GM12892 (cell line): Measurements from ENCODE around the gene MLLT6.

Experiments
- DNase-seq: peaks from one replicate; pipeline ENCODE4 v3.0.0; 2011; ENCODE audit not compliant: insufficient read length
- FAIRE-seq: peaks from 2 replicates; lab custom pipeline; 2011; peaks lifted over from hg19 to GRCh38; lab: Jason Lieb, UNC
- POLR2A ChIP-seq: IDR thresholded peaks from 2 replicates; pipeline ENCODE4 v1.6.1; 2011; ENCODE audit warnings: low read depth, low read length, control low read depth
- POLR2AphosphoS5 ChIP-seq: IDR thresholded peaks from 2 replicates; pipeline ENCODE4 v1.6.1; 2011; ENCODE audit warnings: low read depth, low read length, control low read depth
- TAF1 ChIP-seq: IDR thresholded peaks from 2 replicates; pipeline ENCODE4 v1.6.1; 2011; ENCODE audit warnings: low read depth, mild to moderate bottlenecking, control low read depth, low read length, borderline replicate concordance

The MLLT6 gene

GRCh38 chr17:38681096-38681495 lies 24.0 kb upstream of the MLLT6 start:
- FAIRE-seq (no peak), DNase-seq (no peak)
- TF ChIP-seq POLR2A, result no peak
- no peak for TF ChIP-seq TAF1
- TF ChIP-seq POLR2AphosphoS5, result no peak

DNA sequence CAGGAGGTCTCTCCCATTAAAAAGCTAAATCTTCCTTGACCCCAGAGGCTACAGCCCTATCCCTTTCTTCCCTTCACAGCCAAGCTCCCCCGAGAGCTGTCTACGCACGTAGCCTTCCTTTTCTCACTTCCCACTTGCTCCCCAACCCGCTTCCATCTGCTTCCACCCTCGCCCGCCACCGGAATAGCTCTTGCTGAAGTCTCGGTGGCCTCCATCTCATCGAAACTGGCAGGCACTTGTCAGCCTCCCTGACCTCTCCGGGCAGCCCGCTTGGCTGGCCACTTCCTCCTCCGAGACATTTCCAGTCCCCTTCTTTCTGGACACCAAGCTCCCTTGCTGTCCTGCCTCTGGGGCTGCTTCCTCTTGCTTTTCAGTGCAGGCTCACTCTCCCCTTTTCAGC lies 19.6 kb upstream of the MLLT6 start:
- DNase-seq (no peak), FAIRE-seq (no peak)
- TF ChIP-seq POLR2A (no peak), POLR2AphosphoS5 (no peak), TAF1 (no peak)

DNA sequence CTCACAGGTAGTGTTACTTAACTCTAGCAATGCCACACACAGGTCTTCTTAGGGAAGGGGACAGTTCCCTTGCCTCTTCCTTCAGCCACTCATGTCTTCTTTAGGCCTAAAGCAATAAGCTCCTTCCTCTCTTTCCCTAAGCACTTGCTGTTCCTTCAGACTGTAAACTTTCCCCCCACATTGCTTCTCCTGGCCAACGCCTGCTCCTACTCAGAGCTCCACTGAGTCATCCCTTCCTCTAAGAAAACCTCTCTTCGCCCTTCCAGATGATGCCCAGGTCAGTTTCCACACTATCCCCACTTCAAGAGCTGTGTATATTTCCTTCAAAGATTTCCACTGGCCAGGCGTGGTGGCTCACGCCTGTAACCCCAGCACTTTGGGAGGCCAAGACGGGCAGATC lies 17.8 kb upstream of the MLLT6 start:
- no peak for TF ChIP-seq TAF1
- TF ChIP-seq POLR2A, result no peak
- no peak for DNase-seq
- FAIRE-seq, result no peak

DNA sequence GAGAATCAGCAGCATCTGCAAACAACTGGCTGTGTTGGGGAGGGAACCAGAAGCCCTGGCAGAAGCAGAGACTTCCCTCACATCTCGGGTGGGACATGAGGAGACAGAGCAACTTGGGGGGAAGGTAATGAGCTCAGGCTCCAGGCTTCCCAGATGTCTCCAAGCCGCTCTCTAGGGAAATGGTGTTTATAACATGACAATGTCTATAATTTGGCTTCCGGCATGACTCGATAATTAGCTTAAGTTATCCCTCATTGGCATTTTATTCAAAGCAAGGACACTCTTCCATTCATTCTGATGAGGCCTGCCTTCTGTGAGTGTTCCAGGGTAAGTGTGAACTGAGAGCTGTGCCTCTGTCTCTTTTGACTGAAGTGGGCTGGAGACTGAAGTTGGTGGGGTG lies 14.7 kb upstream of the MLLT6 start:
- FAIRE-seq (no peak), DNase-seq (no peak)
- no peak for TF ChIP-seq POLR2AphosphoS5
- TF ChIP-seq POLR2A, result no peak
- TF ChIP-seq TAF1, result no peak

DNA sequence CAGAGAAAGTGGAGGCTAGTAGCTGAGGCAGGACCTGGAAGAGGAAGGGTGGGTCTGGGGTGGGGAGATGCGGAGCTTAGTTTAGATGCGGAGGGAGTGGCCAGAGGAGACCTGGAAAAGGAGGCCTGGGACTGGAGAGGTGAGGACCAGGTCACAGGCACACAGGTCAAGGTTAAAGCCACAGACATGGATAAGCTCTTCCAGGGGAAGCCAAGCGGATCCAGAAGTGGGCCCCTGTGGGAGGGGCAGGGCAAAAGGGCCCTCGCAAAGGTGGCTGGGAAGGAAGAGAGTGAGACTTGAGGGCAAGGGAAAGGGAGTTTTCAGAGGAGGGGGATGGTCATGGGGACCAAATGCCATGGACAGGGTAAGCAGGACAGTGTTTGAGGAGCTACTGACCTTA lies 13.9 kb upstream of the MLLT6 start:
- no peak for FAIRE-seq
- no peak for TF ChIP-seq POLR2A
- no peak for TF ChIP-seq POLR2AphosphoS5
- DNase-seq, result no peak

DNA sequence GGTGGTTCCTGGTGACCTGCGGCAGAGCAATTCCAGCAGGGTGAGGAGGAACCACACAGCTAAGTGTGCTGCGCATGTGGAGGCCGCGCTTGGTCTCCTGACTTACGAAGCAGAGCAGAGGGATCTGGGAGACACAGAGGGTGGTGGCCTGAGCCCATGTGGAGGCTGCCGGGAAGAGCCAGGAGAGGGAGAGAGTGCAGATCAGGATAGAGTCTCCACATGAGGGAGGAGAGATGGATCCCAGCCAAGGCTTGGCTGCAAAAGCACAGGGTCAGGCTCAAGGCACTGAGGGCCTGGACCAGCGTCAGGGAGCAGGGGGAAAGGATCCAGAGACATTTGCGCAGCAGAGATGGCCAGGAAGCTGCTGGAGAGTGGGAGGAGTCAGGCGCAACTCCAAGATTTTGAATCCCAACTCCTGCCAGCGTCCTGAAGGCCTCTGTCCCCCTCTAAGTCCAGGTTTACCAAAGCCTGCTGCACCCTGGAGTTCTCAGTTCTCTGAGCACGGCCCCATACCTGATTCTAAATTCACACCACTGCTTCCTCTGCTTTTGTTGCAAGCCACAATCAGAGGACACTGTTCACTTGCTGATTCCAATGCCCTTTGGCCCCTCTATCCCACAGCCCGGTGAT lies 11.3 kb upstream of the MLLT6 start:
- no peak for FAIRE-seq
- no peak for TF ChIP-seq POLR2AphosphoS5
- no peak for TF ChIP-seq POLR2A
- TF ChIP-seq TAF1, result no peak
- no peak for DNase-seq

- TF ChIP-seq POLR2A (no peak), TAF1 (no peak), POLR2AphosphoS5 (no peak)
- DNase-seq (no peak), FAIRE-seq (no peak)
Observed at GRCh38 chr17:38697061-38697820, 7.8 kb upstream of the MLLT6 start.

DNA sequence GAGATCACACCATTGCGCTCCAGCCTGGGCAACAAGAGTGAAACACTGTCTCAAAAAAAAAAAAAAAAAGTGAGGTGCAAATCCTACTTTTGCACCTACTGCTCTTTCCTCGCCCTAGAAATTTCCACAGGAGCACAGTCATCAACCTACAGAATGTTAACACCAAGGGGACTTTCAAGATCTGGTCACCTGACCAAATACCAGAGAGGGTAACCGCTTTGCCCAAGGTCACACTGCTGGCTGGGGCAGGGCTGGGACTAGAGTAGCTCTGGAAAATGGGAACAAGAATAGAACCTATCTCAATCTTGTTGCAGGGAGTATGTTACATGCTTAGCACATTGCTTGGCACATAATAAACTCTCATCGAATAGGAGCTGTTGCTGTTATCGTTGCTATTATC lies 6.3 kb upstream of the MLLT6 start:
- FAIRE-seq (no peak), DNase-seq (no peak)
- TF ChIP-seq POLR2AphosphoS5 (no peak), TAF1 (no peak), POLR2A (no peak)

DNA sequence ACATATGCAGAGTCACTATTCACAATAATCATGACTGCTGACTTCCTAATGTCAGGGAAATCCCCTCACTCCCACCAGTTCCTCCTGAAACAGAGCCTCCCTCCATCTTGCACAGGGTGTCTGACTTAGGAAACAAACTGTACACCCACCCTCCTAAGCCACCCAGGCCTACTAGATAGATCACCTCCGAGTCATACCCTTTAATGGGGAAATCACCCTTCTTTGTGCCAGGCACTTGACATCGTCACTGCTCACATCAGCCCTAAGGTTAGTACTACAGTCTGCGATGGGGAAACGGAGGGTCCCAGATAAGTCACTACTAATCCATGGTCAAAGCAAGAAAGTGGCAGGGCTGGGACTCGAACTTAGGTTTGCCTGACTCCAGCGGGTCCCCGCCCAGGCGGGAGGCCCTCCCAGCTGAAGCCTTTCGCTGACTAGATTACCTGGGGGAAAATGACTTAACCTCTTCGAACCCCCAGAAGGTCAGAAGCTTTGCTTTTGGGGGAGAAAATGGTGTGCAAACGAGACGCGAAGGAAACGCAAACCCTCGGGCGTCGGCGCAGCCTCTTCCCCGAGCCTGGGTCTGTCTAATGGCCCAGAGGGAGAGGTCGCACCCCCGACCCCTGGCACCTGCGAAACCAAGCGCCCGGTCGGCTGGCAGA lies 3.4 kb upstream of the MLLT6 start:
- no peak for FAIRE-seq

GRCh38 chr17:38702166-38702915 lies 2.7 kb upstream of the MLLT6 start:
- FAIRE-seq, result no peak
- TF ChIP-seq TAF1 (no peak; the same call in 1 of the 2 replicates), POLR2AphosphoS5 (peak; percentile 78), POLR2A (peak; percentile 81; the same call in 1 of the 2 replicates)
- DNase-seq, result peak; percentile 58

More for the DNA sequence above, 3.4 kb upstream of the MLLT6 start:
- DNase-seq, result peak; percentile 44
- TF ChIP-seq POLR2AphosphoS5 (peak; percentile 63), TAF1 (peak; percentile 38; the same call in 1 of the 2 replicates), POLR2A (peak; percentile 58)

DNA sequence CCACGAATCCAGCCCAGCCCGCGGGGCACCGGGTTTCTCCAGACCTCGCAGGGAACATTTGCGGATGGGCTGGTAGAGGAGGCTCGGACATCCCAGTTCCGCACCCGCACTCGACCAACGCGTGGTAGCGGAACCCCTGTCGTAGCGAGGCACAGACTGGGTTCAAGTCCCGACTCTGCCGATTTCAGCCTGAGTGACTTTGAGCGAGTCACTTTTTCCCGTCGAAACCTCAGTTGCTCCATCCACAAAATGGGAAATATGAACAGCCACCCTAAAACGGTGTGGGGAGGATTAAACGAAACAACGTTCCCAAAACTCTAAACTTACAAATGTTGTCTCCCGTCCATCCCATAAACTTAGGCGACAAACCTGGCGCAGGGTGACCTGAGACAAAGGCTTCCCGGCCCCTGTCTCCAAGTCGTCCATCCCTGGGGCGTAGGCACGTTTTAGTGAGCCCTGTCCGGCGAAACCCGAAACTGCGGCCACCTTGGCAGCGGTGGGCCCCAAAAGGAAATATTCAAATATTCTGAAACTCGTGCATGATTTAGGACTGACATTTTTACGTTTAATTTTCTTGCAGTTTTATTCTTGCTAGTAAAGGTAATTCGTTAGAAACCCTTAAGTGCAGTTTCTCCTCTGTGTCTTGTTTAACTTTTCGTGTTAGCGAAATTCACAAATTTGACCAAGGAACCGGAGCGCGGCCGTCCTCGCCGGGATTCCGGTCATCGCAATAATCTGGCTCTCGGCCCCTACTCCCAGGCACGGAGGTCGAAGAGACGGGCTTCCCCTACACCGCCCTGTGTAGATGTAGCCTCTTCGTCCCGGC lies 1.9 kb upstream of the MLLT6 start:
- DNase-seq, result peak; percentile 46
- TF ChIP-seq POLR2A, result no peak; the same call in 1 of the 2 replicates
- TF ChIP-seq TAF1, result no peak
- peak; percentile 68; the same call in 1 of the 2 replicates for TF ChIP-seq POLR2AphosphoS5
- FAIRE-seq, result no peak
